NB4 (cell line): Measurements from ENCODE around the gene ST6GALNAC2.
A peak's percentile ranks its signal among the peaks of the same experiment; 100 is the strongest.
"Not testable (repeated sequence)": the region's sequence is repeated elsewhere in the genome, so short reads cannot be mapped to it uniquely, and the experiment has no call there.

Experiments used
- DNase-seq: peaks from one replicate; pipeline ENCODE4 v3.0.0; 2010; ENCODE audit warnings: low read depth
- H3K4me3 ChIP-seq: one replicate; pipeline ENCODE4 v1.5.1; 2011; ENCODE audit warnings: mild to moderate bottlenecking, low read depth, low read length, moderate library complexity
- MYC ChIP-seq: IDR thresholded peaks from 2 replicates; pipeline ENCODE4 v1.6.1; 2011; ENCODE audit warnings: low read depth, low read length
- POLR2A ChIP-seq: IDR thresholded peaks from 2 replicates; pipeline ENCODE4 v1.6.1; 2011; ENCODE audit warnings: mild to moderate bottlenecking; ENCODE audit not compliant: insufficient read length; ENCODE audit errors: extremely low read depth
- TF ChIP-seq, protein P1 (sequence below): IDR thresholded peaks from one replicate; pipeline ENCODE4 v1.5.1; 2012; ENCODE audit warnings: low read depth, low read length
- TF ChIP-seq, protein P2 (sequence below): IDR thresholded peaks from 2 replicates; pipeline ENCODE4 v1.6.1; 2011; ENCODE audit warnings: low read depth, low read length

Gene ST6GALNAC2

DNA sequence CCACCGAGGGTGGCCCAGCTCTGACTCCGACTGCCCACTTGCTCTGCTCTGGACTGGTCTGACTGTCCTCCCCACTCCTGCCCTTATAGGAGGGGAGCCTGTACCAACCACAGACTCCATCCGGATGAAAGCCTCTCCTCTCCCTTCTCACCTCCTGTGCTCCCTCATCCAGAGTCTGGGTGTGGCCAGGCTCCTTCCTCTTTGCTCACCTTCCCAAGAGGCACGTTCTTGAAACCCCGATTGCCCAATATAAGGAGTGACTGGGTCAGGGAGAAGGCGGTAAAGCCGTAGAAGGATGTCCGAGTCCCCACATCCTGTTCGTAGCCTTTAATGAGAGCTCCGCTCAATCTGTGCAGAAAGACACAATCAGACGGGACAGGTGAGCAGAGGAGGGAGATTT is 40.8 kb upstream of the ST6GALNAC2 start:
- H3K4me3 ChIP-seq, result no peak overlapping the region
- peak; percentile 29 for DNase-seq
- TF ChIP-seq, protein P1, sequence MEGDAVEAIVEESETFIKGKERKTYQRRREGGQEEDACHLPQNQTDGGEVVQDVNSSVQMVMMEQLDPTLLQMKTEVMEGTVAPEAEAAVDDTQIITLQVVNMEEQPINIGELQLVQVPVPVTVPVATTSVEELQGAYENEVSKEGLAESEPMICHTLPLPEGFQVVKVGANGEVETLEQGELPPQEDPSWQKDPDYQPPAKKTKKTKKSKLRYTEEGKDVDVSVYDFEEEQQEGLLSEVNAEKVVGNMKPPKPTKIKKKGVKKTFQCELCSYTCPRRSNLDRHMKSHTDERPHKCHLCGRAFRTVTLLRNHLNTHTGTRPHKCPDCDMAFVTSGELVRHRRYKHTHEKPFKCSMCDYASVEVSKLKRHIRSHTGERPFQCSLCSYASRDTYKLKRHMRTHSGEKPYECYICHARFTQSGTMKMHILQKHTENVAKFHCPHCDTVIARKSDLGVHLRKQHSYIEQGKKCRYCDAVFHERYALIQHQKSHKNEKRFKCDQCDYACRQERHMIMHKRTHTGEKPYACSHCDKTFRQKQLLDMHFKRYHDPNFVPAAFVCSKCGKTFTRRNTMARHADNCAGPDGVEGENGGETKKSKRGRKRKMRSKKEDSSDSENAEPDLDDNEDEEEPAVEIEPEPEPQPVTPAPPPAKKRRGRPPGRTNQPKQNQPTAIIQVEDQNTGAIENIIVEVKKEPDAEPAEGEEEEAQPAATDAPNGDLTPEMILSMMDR, result no peak
- TF ChIP-seq MYC (no peak), POLR2A (no peak)
- TF ChIP-seq, protein P2, sequence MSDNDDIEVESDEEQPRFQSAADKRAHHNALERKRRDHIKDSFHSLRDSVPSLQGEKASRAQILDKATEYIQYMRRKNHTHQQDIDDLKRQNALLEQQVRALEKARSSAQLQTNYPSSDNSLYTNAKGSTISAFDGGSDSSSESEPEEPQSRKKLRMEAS, result no peak

DNA sequence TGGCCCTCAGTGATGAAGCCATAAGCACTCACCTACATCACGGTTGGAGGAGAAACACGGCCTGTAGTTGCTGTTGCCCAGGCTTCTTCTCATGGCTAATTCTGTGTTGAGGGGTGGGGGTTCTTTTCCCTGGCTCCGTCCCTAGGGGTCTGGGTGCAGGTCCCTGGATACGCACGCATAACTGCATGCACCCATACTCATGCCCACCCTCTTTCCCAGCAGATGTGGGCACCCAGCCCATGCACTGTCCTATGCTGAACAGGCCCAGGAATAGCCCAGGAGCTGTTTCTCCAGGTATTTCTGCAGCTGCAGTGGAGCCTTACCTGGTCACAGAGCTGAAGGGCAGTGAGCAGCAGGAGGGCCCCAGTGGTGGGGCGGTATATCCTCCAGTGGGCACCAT is 39.8 kb upstream of the ST6GALNAC2 start:
- H3K4me3 ChIP-seq, result no peak overlapping the region
- TF ChIP-seq, protein P1, result no peak
- TF ChIP-seq, protein P2, result no peak
- TF ChIP-seq POLR2A, result no peak
- no peak for TF ChIP-seq MYC
- DNase-seq, result no peak

DNA sequence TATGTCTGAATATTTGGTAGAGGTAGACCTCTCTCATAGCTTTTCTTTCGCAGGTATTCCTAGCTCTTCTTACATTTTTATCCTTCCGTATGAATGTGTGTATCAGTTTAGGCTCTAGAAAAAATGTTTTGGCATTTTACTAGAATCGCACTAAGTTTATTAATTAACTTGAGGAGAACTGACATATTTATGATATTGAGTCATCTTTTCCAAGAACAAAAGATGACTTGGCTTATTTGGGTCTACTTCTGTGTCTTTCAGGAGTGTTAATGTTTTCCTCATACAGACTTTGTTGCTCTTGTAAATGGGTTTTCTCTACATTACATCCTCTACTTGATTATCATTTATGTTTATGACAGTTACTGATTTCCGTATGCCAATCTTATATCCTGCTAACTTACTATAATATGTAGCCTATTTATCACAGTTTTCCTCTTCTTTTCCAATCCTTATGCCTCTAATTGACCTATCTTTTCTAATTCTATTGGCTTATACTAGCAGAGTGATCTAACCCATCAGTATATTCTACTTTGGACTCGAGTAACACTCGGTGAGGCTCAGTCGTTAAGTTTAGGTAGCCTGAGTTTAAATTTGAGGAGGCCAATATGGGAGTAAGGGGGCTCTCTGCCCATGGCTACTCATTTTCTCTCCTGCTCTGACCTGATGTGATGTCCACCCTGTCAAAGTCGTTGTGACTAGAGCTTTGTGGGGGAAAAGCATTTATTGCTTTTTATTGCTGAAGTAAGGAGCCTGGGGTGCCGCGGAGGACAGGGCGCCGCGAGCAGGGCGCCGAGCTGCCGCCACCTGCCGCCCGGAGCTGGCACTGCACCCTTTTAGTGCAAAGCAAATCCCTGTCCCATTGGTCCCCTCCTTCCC is 37.8 kb upstream of the ST6GALNAC2 start:
- DNase-seq, result peak; percentile 73
- TF ChIP-seq, protein P1, result peak; percentile 90
- TF ChIP-seq, protein P2, result no peak
- 0 out of 2 replicates have a peak, but pooled peaks have one; percentile 25 for TF ChIP-seq MYC
- TF ChIP-seq POLR2A, result no peak
- no peak overlapping the region for H3K4me3 ChIP-seq

DNA sequence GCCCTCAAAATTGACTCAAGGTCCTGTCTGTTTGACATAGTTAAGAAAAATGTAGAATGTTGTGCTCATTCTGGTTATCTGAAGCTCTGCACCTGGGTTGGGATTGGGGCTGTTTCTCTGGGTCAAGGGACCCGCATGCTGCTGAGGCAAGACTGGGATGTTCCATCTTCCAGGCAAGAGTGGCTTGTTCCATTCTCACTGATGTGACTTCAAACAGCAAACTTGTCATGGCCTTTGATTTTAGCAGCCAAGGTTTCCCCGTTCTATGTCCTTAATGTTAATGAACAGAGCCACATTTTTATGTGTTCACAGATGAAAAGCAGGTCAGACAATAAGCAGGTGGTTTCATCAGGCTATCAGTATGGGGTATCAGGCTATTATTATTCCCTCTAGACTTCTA is 32.2 kb upstream of the ST6GALNAC2 start:
- no peak overlapping the region for H3K4me3 ChIP-seq
- TF ChIP-seq, protein P2, result no peak
- TF ChIP-seq, protein P1, result no peak
- TF ChIP-seq POLR2A, result no peak
- TF ChIP-seq MYC, result no peak
- DNase-seq, result no peak

DNA sequence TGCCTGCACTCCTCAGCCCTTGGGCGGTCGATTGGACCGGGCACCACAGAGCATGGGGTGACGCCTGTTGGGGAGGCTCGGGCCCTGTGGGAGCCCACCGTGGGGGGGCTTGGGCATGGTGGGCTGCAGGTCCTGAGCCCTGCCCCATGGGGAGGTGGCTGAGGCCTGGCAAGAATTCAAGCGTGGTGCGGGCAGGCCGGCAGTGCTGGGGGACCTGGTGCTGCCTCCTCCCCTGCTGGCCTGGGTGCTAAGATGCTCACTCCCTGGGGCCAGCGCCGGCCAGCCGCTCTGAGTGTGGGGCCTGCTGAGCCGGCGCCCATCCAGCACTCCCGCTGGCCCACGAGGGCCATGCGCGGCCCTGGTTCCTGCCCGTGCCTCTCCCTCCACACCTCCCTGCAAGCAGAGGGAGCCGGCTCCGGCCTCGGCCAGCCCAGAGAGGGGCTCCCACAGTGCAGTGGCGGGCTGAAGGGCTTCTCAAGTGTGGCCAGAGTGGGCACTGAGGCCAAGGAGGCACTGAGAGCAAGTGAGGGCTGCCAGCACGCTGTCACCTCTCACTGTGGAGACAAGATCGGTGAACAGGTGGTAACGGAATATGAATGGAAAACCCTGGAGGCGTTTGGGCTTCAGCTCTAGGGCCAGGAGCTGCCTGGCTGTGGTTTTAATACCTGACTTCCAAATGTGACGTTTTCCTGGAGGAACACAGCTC is 29.4 kb upstream of the ST6GALNAC2 start:
- no peak for DNase-seq
- H3K4me3 ChIP-seq, result no peak overlapping the region
- TF ChIP-seq, protein P1, result no peak
- TF ChIP-seq POLR2A (no peak), MYC (no peak)
- TF ChIP-seq, protein P2, result no peak

DNA sequence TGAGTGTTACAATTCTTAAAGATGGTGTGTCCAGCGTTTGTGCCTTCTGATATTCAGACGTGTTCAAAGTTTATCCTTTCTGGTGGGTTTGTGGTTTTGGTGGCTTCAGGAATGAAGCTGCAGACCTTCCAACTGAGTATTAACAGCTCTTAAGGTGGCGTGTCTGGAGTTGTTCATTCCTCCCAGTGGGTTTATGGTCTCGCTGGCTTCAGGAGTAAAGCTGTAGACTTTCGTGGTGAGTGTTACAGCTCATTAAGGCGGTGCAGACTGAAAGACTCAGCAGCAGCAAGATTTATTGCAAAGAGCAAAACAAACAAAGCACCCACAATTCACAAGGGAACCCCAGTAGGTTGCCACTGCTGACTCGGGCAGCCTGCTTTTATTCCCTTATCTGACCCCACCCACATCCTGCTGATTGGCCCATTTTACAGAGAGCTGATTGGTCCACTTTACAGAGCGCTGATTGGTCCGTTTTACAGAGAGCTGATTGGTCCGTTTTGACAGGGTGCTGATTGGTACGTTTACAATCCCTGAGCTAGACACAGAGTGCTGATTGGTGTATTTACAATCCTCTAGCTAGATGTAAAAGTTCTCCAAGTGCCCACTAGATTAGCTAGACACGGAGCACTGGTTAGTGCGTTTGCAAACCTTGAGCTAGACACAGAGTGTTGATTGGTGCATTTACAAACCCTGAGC is 28.6 kb upstream of the ST6GALNAC2 start:
- DNase-seq, result peak; percentile 55
- not testable (repeated sequence) for H3K4me3 ChIP-seq
